ENCODE measurements around the gene ZP2. TPM values are rescaled to one million over a fixed set of nuclear protein-coding genes. Genes with fewer than 3 reads are reported as not detected.

ZP2 gene
- total RNA-seq, 1 experiment from 2014 or later = not detected

GRCh38 chr16:21217121-21217520 lies 5.7 kb upstream of the ZP2 start:
- Histone ChIP-seq H3K4me3 (ENCODE audit: low read depth, low read length) (no peak overlapping the region), H3K27me3 (replicated peaks; ENCODE audit: control insufficient read depth, insufficient read depth, low read length) (no peaks in the 10 kb centered on the region), H3K9me3 (no peaks in the 10 kb centered on the region), H3K4me1 (peaks cover 8% of the 10 kb centered on the region), H3K36me3 (ENCODE audit: control insufficient read depth, insufficient read depth, low read length) (no peaks in the 10 kb centered on the region)
- no TSS peak for BruUV-seq (replicated peaks)
- DNase-seq = no peak
- Mint-ChIP-seq H3K27ac (ENCODE audit: unreplicated experiment) (no peak overlapping the region), H3K27me3 (ENCODE audit: insufficient read depth, unreplicated experiment) (no peaks in the 10 kb centered on the region), H3K9me3 (ENCODE audit: unreplicated experiment) (no peaks in the 10 kb centered on the region), H3K4me1 (ENCODE audit: low read depth, unreplicated experiment) (peaks cover 11% of the 10 kb centered on the region), H3K4me3 (ENCODE audit: unreplicated experiment) (no peak overlapping the region), H3K36me3 (ENCODE audit: insufficient read depth, unreplicated experiment) (no peaks in the 10 kb centered on the region)
- ChIA-PET CTCF (interaction anchor here (1.0 kb wide), 1 partner anchor 83 kb away, joined by 4 read pairs; no protein-coding TSS in a partner anchor), POLR2A (no interaction called here)
- intact Hi-C loops (cut with micrococcal nuclease; ENCODE audit: unreplicated experiment) = no loop called here
- no peak for TF ChIP-seq CTCF (IDR thresholded peaks at IDR 0.05; ENCODE audit: insufficient read depth in 1 of 2, low read depth in 1 of 2, low read length in 1 of 2, severe bottlenecking in 1 of 2, unreplicated experiment in 1 of 2)

- no peak overlapping the region for H3K27ac Mint-ChIP-seq (ENCODE audit: unreplicated experiment)
These were observed 2.7 kb upstream of the ZP2 start for GRCh38 chr16:21214086-21214485.

DNA sequence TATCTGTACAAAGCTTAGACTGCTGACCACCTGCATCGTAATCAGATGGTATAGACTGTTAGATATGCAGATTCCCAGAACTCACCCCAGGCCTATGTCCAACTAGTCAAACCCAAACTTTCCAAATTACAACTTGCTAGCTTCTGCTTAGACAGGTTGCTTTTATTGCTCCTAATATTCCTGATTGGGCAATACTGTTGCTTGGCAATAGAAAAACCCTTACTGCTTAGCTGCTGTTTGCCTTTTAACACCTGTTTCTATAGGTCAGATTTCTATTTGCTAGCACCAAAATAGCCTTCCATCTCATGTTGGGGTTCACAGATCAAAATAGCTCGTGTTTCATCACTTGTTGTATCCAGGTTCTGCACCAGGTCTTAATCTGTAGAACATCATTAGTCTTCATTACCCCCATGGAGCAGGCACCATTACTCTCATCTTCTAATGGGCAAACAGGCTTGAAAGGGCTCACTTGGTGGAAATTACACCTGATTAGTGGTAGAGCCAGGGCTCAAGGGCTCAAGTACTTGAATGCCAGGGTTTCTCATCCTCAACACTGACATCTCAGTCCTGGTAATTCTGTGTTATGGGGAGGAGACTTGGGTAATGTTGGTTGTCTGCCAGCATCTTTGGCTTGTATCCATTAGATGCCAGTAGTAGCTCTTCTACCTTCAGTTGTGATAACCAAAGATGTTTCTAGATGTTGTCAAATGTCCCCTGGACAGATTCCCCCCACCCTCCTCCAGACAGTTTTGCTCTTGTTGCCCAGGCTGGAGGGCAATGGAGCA lies 2.7 kb downstream of the ZP2 start:
- Mint-ChIP-seq H3K4me1 (ENCODE audit: low read depth, unreplicated experiment) (no peaks in the 10 kb centered on the region), H3K4me3 (ENCODE audit: unreplicated experiment) (no peak overlapping the region), H3K27me3 (ENCODE audit: insufficient read depth, unreplicated experiment) (no peaks in the 10 kb centered on the region), H3K27ac (ENCODE audit: unreplicated experiment) (no peak overlapping the region), H3K9me3 (ENCODE audit: unreplicated experiment) (no peaks in the 10 kb centered on the region), H3K36me3 (ENCODE audit: insufficient read depth, unreplicated experiment) (no peaks in the 10 kb centered on the region)
- H3K4me3 ChIP-seq (ENCODE audit: low read depth, low read length) = no peak overlapping the region
- CTCF ChIA-PET = no interaction called here
- no peak for TF ChIP-seq CTCF (IDR thresholded peaks at IDR 0.05; ENCODE audit: insufficient read depth in 1 of 2, low read depth in 1 of 2, low read length in 1 of 2, severe bottlenecking in 1 of 2, unreplicated experiment in 1 of 2)
- no peak for DNase-seq
- intact Hi-C loops (cut with micrococcal nuclease; ENCODE audit: unreplicated experiment) = no loop called here
- H3K27me3 ChIP-seq (replicated peaks; ENCODE audit: control insufficient read depth, insufficient read depth, low read length) = no peaks in the 10 kb centered on the region
- no TSS peak for BruUV-seq (replicated peaks)
- H3K36me3 ChIP-seq (ENCODE audit: control insufficient read depth, insufficient read depth, low read length) = no peaks in the 10 kb centered on the region
- POLR2A ChIA-PET = no interaction called here
- no peaks in the 10 kb centered on the region for H3K9me3 ChIP-seq
- H3K4me1 ChIP-seq = no peaks in the 10 kb centered on the region

More at GRCh38 chr16:21214086-21214485, 2.7 kb upstream of the ZP2 start:
- ChIA-PET POLR2A (no interaction called here), CTCF (no interaction called here)
- intact Hi-C loops (cut with micrococcal nuclease; ENCODE audit: unreplicated experiment) = no loop called here
- Histone ChIP-seq H3K4me3 (ENCODE audit: low read depth, low read length) (no peak overlapping the region), H3K4me1 (no peaks in the 10 kb centered on the region), H3K27me3 (replicated peaks; ENCODE audit: control insufficient read depth, insufficient read depth, low read length) (no peaks in the 10 kb centered on the region), H3K36me3 (ENCODE audit: control insufficient read depth, insufficient read depth, low read length) (no peaks in the 10 kb centered on the region), H3K9me3 (no peaks in the 10 kb centered on the region)
- no peak for TF ChIP-seq CTCF (IDR thresholded peaks at IDR 0.05; ENCODE audit: insufficient read depth in 1 of 2, low read depth in 1 of 2, low read length in 1 of 2, severe bottlenecking in 1 of 2, unreplicated experiment in 1 of 2)
- Mint-ChIP-seq H3K9me3 (ENCODE audit: unreplicated experiment) (no peaks in the 10 kb centered on the region), H3K36me3 (ENCODE audit: insufficient read depth, unreplicated experiment) (no peaks in the 10 kb centered on the region), H3K4me3 (ENCODE audit: unreplicated experiment) (no peak overlapping the region), H3K27me3 (ENCODE audit: insufficient read depth, unreplicated experiment) (no peaks in the 10 kb centered on the region), H3K4me1 (ENCODE audit: low read depth, unreplicated experiment) (no peaks in the 10 kb centered on the region)
- no TSS peak for BruUV-seq (replicated peaks)
- no peak for DNase-seq

Data from Caco-2 (cell line).